ENCODE measurements around the gene SYNGR2.

SYNGR2 gene

DNA sequence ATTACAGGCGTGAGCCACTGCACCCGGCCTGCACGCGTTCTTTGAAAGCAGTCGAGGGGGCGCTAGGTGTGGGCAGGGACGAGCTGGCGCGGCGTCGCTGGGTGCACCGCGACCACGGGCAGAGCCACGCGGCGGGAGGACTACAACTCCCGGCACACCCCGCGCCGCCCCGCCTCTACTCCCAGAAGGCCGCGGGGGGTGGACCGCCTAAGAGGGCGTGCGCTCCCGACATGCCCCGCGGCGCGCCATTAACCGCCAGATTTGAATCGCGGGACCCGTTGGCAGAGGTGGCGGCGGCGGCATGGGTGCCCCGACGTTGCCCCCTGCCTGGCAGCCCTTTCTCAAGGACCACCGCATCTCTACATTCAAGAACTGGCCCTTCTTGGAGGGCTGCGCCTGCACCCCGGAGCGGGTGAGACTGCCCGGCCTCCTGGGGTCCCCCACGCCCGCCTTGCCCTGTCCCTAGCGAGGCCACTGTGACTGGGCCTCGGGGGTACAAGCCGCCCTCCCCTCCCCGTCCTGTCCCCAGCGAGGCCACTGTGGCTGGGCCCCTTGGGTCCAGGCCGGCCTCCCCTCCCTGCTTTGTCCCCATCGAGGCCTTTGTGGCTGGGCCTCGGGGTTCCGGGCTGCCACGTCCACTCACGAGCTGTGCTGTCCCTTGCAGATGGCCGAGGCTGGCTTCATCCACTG lies 45.8 kb downstream of the SYNGR2 start, which contains the start of gene BIRC5:
TSS of gene BIRC5 (plus strand) at position 238 of the 690 bp plus-strand sequence. CDS start at position 302, 64 bp downstream.
- ChIA-PET POLR2A (no interaction called here), CTCF (interaction anchor here (1.5 kb wide), 1 partner anchor 12 kb away, joined by 5 read pairs; no protein-coding TSS in a partner anchor)
- DNase-seq (ENCODE audit: extremely low spot score), result peak; percentile 99
- no peak for TF ChIP-seq CTCF (IDR thresholded peaks at IDR 0.05; ENCODE audit: control extremely low read depth, extremely low read depth, low read depth, missing control alignments)

GRCh38 chr17:78214706-78215061 lies 46.3 kb downstream of the SYNGR2 start:
- ChIA-PET CTCF (interaction anchor here (1.5 kb wide), 1 partner anchor 11 kb away, joined by 5 read pairs; no protein-coding TSS in a partner anchor), POLR2A (no interaction called here)
- DNase-seq (ENCODE audit: extremely low spot score), result no peak
- no peak for TF ChIP-seq CTCF (IDR thresholded peaks at IDR 0.05; ENCODE audit: control extremely low read depth, extremely low read depth, low read depth, missing control alignments)

- no peak for TF ChIP-seq CTCF (IDR thresholded peaks at IDR 0.05; ENCODE audit: control extremely low read depth, extremely low read depth, low read depth, missing control alignments)
- ChIA-PET POLR2A (no interaction called here), CTCF (interaction anchor here (0.8 to 1.3 kb wide), 5 partner anchors 30 to 200 kb away, joined by 3 to 5 read pairs (median 3); no protein-coding TSS in a partner anchor)
- DNase-seq (ENCODE audit: extremely low spot score), result no peak
These were observed 51.2 kb downstream of the SYNGR2 start for GRCh38 chr17:78219396-78220150.

All from GM10248 (cell line).